ENCODE measurements around the gene STAT4.

Gene STAT4

DNA sequence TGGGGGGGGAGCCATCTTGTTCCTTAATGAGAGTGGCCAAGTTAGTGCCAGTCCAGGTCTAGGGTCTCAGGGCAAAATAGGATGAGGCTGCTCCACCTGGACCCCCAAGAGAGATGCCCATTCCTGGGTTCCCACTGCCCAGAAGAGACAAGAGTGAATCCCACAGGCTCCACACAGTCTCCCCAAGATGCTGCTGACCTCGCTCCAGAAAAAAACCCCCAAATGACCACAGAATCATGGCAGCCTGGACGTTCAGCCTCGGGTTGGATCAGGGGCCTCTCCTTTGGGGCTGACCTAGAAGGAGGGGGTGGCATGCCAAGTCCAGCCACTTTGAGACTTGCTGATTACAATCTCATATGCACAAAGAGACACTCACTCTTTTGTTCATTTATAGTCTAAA lies 161.9 kb downstream of the STAT4 start:
- DNase-seq = no peak

DNA sequence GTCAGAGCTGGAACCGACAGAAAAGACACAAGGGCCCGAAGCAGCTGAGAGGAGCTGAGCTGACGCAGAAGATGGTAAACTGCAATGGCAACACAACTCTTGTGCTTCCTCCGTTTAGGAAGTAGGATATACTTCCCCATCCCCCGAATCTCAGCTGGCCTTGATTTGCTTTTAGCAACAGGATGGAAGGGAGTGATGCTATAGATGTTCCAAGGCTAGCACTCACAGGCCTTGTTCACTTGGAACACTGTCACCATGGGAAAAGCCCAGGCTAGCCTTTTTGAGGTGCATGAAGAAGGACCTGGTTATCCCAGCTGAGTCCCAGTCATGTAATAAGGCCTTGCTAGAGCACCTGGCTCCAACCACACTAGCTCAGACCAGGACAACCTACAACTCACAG lies 162.9 kb downstream of the STAT4 start:
- DNase-seq = no peak

DNA sequence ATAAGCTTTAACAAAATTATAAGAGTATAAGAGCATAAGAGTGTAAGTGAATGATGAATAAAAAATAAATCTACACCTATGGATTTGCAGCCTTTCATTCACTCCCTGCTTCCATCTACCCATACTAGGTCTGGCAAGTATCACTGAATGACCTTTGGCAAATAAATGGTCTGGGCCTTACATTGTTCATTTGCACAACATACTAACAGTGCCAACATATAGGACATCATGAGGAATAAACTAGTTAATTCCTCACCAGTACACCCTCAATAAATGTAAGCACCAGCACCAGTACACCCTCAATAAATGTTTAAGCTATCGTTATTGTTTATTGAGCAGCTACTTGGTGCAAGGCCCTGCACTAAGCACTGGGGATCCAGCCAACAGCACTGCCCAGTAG lies 163.7 kb downstream of the STAT4 start:
- no peak for DNase-seq

DNA sequence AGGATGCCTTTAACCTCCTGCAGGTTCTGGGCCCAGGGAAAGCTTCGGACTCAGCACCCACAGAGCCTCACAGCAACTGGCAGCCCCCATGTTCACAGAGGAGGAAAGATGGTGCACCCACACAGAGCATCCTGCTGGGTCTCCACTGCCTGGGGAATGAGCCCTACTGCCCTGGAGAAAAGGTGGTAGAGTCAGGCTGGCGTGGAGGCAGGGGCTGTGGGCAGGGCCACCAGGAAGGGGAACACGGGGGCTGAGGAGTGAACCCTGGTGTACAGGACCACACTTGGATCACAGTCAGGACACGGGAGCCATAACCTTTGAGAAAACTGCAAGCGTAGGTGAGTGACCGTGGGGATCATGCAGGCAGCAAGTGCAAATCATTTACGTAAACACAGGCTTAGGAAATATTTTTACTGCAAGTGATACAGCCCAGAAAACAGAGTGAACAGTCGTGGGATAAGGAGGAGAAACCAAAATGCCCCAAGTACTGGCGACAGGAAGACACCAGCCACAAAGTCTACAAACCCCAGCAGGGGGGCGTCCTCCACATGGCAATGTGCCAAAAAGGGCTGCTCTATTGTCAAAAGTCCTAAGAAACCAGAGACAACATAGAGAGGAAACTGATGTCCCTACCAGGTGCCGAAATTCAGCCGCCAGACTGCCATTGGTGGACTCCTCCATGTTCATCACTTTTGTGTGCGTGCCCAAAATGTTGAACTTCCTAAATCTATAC lies 164.4 kb downstream of the STAT4 start:
- no peak for DNase-seq

DNA sequence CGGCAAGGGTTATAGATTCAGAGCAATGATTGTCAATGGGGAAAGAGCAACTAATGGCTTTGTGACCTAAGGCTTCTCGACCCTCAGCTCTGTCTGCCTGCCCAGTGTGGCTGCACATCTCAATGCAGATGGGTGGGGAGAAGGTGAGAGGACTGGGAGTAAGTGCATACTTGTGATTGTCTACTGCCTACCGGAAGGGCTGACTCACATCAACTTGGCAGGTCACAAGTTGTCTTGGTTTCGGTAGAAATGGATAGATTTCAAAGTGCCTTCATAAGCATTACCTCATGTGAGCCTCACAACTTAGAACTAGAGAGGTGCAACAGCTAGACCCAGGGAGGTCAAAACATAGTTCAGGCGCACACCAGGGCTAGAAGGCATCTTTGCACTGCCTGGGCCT lies 166.2 kb downstream of the STAT4 start:
- no peak for DNase-seq

DNA sequence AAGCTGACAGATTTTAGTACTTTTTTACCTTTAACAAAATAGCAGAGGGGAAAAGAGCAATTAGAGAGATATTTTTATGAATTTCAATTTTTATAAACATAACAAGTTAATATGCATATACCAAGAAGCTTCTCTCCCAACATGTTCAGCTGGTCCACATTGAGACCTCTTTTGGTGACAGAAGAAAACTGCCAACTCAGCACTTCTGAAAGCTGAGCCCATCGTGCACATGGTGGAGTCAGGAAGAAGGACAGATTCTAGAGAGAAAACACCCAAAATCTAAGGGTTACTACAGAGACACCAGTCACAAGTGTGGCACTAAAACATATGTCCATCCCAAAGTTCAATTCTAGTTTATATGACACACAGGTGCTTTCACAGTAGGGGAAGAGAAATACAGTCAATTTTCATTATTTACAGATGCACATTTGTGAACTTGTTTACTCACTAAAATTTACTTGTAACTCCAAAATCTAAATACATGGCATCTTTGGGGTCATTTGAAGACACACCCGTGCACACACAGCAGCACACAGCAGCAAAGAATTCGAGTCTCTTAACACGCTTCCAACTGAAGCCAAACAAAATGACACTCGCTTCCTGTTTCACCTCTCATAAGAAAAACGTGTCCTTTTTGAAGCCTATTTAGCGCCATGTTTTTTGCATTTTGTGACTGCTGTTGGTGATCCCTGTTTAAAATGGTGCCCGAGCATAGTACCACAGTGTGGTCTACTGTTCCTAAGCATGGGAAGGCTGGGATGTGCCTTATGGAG lies 168.3 kb downstream of the STAT4 start:
- DNase-seq = no peak

DNA sequence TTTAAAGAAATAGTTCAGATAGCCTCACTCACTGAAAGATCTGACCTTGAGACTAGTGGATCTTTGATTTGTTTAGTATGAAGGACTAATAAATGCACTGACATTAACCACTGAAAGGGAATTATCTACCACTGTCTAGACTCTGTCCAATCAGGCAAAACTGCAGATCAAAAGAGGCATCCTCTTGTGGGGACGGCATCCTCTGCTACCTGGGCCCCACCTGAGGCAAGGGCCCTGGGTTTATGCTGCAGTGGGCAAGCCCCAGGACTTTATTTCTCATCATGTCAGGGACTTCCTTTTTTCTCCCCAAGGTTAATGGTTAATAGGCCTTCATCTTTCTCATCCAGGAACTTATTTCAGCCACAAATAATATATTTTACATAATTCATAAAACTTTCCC lies 169.1 kb downstream of the STAT4 start:
- no peak for DNase-seq

DNA sequence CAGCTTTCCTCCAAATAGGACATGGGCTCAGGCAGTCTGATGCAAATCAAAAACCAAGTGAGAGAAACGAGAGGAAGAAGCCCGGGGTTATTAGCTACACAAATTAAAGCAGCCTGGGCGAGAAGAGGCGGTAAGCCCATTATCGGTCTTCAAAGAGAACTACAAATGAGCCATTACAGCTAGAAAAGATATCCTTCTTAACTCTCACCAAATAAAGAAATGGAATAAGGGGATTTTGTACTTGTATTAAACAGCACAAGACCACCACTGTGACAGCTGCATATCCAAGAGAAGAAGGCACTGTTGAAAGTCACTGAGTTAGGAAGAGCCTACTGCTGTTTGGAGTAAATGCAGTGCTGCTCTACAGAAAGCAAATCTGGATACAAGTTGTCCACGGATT lies 169.5 kb downstream of the STAT4 start:
- no peak for DNase-seq

DNA sequence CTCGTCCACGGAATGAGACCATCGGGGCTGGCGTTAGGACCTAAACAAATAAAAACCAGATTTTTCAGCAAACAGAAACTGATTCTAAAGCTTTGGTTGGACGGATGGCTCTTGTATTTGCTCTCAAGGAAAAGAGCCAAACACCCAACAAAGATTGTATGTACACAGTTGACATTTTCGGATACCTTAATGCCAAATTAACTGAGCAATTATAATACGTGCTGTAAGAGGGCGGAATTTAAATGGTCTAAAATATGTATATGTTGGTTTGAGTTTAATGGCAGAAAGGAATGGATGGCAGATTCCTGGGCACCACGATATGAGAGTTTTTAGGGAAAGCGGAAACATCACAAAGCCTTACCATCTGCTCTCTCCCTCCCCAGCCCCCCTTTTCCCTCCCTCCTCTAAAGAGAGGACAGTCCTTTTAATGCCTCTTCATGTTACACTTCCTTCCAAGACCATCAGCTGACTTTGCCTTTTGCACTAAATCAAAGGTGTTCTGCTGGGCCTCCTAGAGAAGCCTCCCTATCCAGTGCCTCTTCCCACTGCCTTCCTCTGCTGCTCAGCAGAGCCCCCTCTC lies 170.1 kb downstream of the STAT4 start:
- no peak for DNase-seq

DNA sequence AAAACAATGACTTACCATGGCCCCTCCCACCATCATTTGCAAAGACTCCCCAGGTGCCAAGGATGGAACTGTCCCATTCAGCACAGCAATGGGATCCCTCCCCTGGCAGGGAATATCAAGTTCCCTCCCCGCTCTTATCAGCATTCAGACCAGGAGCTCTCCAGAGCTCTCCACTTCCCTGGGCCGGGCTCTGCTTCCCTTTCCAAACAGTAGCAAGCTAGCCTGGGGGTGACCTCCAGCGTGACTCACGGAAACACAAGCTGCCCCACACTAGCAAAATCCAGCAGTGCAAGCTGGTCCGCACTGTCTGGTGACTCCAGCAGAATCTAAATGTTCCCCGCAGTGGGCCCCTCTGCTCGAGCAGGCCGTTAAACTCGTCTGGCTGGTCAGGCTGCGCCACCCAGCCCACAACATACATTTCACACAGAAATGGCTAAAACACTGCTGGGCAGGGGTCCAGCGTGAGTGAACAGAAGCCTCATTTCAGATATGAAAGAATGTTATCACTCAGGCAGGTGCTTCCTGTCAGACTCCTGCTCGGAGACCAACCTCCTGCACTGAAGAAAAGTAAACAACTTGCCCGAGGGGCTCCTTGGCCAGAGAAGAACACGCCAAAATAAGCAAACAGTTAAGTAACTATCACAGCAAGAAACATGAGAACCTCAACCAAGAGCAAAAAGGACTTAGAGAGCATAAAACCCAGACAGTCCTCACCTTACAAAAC lies 170.7 kb downstream of the STAT4 start:
- DNase-seq = no peak
